ENCODE results near the gene SOSTDC1. TPM values are rescaled to one million over a fixed set of nuclear protein-coding genes. Genes with fewer than 3 reads are reported as not detected.
A peak's percentile ranks its signal among the peaks of the same experiment; 100 is the strongest.

SOSTDC1 gene
- total RNA-seq, 2 donors from 2014 or later, result not detected

- DNase-seq (peak; percentile 51 to 53), ATAC-seq (replicated peaks in 1 of 2) (peak; percentile 43 to 51)
- Mint-ChIP-seq H3K27ac (peak within 1 kb of the TSS; percentile 88), H3K4me1 (ENCODE audit: low read depth) (peaks cover 22% of the 10 kb centered on the region), H3K36me3 (ENCODE audit: insufficient read depth in 2 of 2) (peaks cover 0 to 5% of the 10 kb centered on the region in 2 donors), H3K9me3 (peaks cover 0 to 1% of the 10 kb centered on the region in 2 donors), H3K4me3 (peak within 1 kb of the TSS; percentile 92 to 93), H3K27me3 (ENCODE audit: low read depth) (no peaks in the 10 kb centered on the region)
Measured at GRCh38 chr7:16421333-16422102, 44.0 kb downstream of the SOSTDC1 start, which contains the start of gene CRPPA. Gene CRPPA (minus strand): TSS chr7:16421538. CDS start chr7:16421322, 216 bp downstream.

- Mint-ChIP-seq H3K27me3 (ENCODE audit: low read depth) (no peaks in the 10 kb centered on the region), H3K27ac (peak overlapping the region; percentile 88), H3K36me3 (ENCODE audit: insufficient read depth in 2 of 2) (peaks cover 0 to 5% of the 10 kb centered on the region in 2 donors), H3K4me1 (ENCODE audit: low read depth) (peaks cover 22% of the 10 kb centered on the region), H3K4me3 (peak overlapping the region; percentile 92 to 93), H3K9me3 (peaks cover 0 to 1% of the 10 kb centered on the region in 2 donors)
- ATAC-seq (replicated peaks in 1 of 2), result peak; percentile 89 to 92
- peak; percentile 85 to 88 for DNase-seq
Measured at GRCh38 chr7:16420649-16421332, 44.7 kb downstream of the SOSTDC1 start.

- no peaks in the 10 kb centered on the region for H3K27me3 Mint-ChIP-seq (ENCODE audit: low read depth)
- peaks cover 22% of the 10 kb centered on the region for H3K4me1 Mint-ChIP-seq (ENCODE audit: low read depth)
- H3K4me3 Mint-ChIP-seq, result peak overlapping the region; percentile 92 to 93
- ATAC-seq (replicated peaks in 1 of 2) (no peak), DNase-seq (no peak)
- peaks cover 0 to 5% of the 10 kb centered on the region in 2 donors for H3K36me3 Mint-ChIP-seq (ENCODE audit: insufficient read depth in 2 of 2)
- H3K27ac Mint-ChIP-seq, result peak overlapping the region; percentile 88
- peaks cover 0 to 1% of the 10 kb centered on the region in 2 donors for H3K9me3 Mint-ChIP-seq
Measured at GRCh38 chr7:16420329-16420648, 45.2 kb downstream of the SOSTDC1 start.

GRCh38 chr7:16419859-16420258 is 45.7 kb downstream of the SOSTDC1 start:
- ATAC-seq (replicated peaks in 1 of 2) (no peak), DNase-seq (no peak)
- peaks cover 0 to 1% of the 10 kb centered on the region in 2 donors for H3K9me3 Mint-ChIP-seq
- H3K36me3 Mint-ChIP-seq (ENCODE audit: insufficient read depth in 2 of 2), result peaks cover 0 to 5% of the 10 kb centered on the region in 2 donors
- no peak overlapping the region for H3K27ac Mint-ChIP-seq
- peaks cover 22% of the 10 kb centered on the region for H3K4me1 Mint-ChIP-seq (ENCODE audit: low read depth)
- peak overlapping the region; percentile 92 to 93 for H3K4me3 Mint-ChIP-seq
- no peaks in the 10 kb centered on the region for H3K27me3 Mint-ChIP-seq (ENCODE audit: low read depth)

GRCh38 chr7:16419126-16419525 is 46.4 kb downstream of the SOSTDC1 start:
- no peaks in the 10 kb centered on the region for H3K27me3 Mint-ChIP-seq (ENCODE audit: low read depth)
- H3K9me3 Mint-ChIP-seq, result peaks cover 0 to 1% of the 10 kb centered on the region in 2 donors
- no peak for ATAC-seq (replicated peaks in 1 of 2)
- no peak for DNase-seq
- H3K4me1 Mint-ChIP-seq (ENCODE audit: low read depth), result peaks cover 22% of the 10 kb centered on the region
- H3K4me3 Mint-ChIP-seq, result peak overlapping the region in 1 of 2 donors; percentile 35
- H3K36me3 Mint-ChIP-seq (ENCODE audit: insufficient read depth in 2 of 2), result peaks cover 0 to 5% of the 10 kb centered on the region in 2 donors
- no peak overlapping the region for H3K27ac Mint-ChIP-seq

- ATAC-seq (replicated peaks in 1 of 2) (no peak), DNase-seq (no peak)
- Mint-ChIP-seq H3K27me3 (ENCODE audit: low read depth) (no peaks in the 10 kb centered on the region), H3K9me3 (peaks cover 0 to 1% of the 10 kb centered on the region in 2 donors), H3K4me1 (ENCODE audit: low read depth) (peaks cover 22% of the 10 kb centered on the region), H3K4me3 (no peak overlapping the region), H3K27ac (no peak overlapping the region), H3K36me3 (ENCODE audit: insufficient read depth in 2 of 2) (peaks cover 0 to 5% of the 10 kb centered on the region in 2 donors)
Measured at GRCh38 chr7:16417906-16418305, 47.6 kb downstream of the SOSTDC1 start.

- Mint-ChIP-seq H3K9me3 (peaks cover 0 to 1% of the 10 kb centered on the region in 2 donors), H3K4me1 (ENCODE audit: low read depth) (peaks cover 22% of the 10 kb centered on the region), H3K27ac (no peak overlapping the region), H3K36me3 (ENCODE audit: insufficient read depth in 2 of 2) (peaks cover 0 to 5% of the 10 kb centered on the region in 2 donors), H3K27me3 (ENCODE audit: low read depth) (no peaks in the 10 kb centered on the region), H3K4me3 (no peak overlapping the region)
- no peak for DNase-seq
- ATAC-seq (replicated peaks in 1 of 2), result no peak
Measured at GRCh38 chr7:16416289-16417282, 49.0 kb downstream of the SOSTDC1 start.

- Mint-ChIP-seq H3K27me3 (ENCODE audit: low read depth) (no peaks in the 10 kb centered on the region), H3K4me1 (ENCODE audit: low read depth) (peaks cover 6% of the 10 kb centered on the region), H3K36me3 (ENCODE audit: insufficient read depth in 2 of 2) (peaks cover 0 to 1% of the 10 kb centered on the region in 2 donors), H3K9me3 (no peaks in the 10 kb centered on the region), H3K4me3 (no peak overlapping the region), H3K27ac (no peak overlapping the region)
- DNase-seq (no peak), ATAC-seq (replicated peaks in 1 of 2) (no peak)
Measured at GRCh38 chr7:16412274-16413254, 53.0 kb downstream of the SOSTDC1 start.

Other genes with a start within 250 kb of the SOSTDC1 start
- under 1 TPM; 0.53 to 0.86 TPM for gene CRPPA, start 44.2 kb downstream of the SOSTDC1 start, total RNA-seq
- gene LRRC72, start 61.1 kb upstream of the SOSTDC1 start, total RNA-seq, result not detected
- 10 to 100 TPM; 11.0 to 11.9 TPM for gene ANKMY2, start 180.0 kb upstream of the SOSTDC1 start, total RNA-seq
- 10 to 100 TPM; 59.5 to 66.5 TPM for gene BZW2, start 180.4 kb upstream of the SOSTDC1 start, total RNA-seq